PC-9 (cell line): ENCODE measurements around the gene ZNF268.

Experiments used
- CTCF ChIP-seq: fragments of 200-600 bp; sonication (generic); conservative IDR thresholded peaks from 2 replicates; pipeline ENCODE4 v1.6.1; 2017; ENCODE audit warnings: mixed run types, antibody characterized with exemption, mild to moderate bottlenecking, moderate library complexity
- EZH2 ChIP-seq: fragments of 200-600 bp; sonication (generic); IDR thresholded peaks from 2 replicates; pipeline ENCODE4 v1.8.0; 2017; ENCODE audit warnings: antibody characterized with exemption, low read depth

- no peak for TF ChIP-seq CTCF
- TF ChIP-seq EZH2: no peak
Measured at GRCh38 chr12:133236556-133236955, 55.3 kb downstream of the ZNF268 start.
